ENCODE data around the gene ZNF267.

- TF ChIP-seq CTCF (IDR thresholded peaks at IDR 0.05; ENCODE audit: borderline replicate concordance, extremely low read depth, low read length, poor library complexity, severe bottlenecking) = no peak
- no peak for TF ChIP-seq EZH2 (IDR thresholded peaks at IDR 0.05; ENCODE audit: borderline replicate concordance, low read depth, low read length, severe bottlenecking)
These were observed 40.1 kb downstream of the ZNF267 start for GRCh38 chr16:31913668-31914067.
